ENCODE data around the gene FARS2.

The FARS2 gene

GRCh38 chr6:5365436-5366195 is 104.3 kb downstream of the FARS2 start:
- no peak for DNase-seq (ENCODE audit: low read depth in 2 of 3, low spot score in 2 of 3)

- DNase-seq (ENCODE audit: low read depth in 2 of 3, low spot score in 2 of 3) = no peak
Observed at GRCh38 chr6:5366941-5367340, 105.6 kb downstream of the FARS2 start.

DNA sequence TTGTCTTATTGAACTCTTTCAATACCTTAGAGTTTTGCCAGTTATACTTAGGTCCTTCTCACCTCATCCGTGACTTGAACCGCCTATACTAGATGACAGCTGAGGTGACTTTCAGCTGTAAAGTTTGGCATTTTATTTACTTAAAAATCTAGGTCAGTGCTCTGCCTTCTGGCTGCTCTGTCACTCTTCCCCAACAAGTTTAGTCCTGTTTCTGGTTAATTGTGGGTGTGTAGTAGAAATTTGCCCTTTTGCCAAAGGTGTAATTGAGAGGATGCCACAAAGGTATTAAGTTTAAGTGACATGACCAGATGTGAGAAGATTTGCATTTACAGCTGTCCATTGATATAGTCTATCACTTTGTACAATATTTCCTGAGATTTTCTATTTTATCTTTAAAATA is 106.2 kb downstream of the FARS2 start:
- no peak for DNase-seq (ENCODE audit: low read depth in 2 of 3, low spot score in 2 of 3)

DNA sequence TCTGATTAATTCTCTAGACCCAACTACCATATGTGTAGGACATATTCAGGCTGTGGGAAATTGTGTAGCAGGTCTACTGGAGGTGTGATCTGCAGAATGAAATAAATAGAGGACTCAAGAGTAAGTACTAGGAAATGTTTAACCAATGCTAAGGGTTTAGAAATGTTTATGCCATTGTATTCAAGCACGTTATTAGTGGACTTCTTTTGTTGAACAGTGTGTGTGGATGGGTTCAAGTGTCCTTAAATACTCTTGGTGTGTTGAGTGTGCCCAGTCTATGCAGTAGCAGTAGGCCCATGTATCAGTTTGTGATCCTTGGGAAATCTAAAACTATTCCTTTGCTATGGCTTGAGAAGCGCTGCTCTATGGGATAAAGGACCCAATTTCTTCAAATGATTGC is 112.1 kb downstream of the FARS2 start:
- no peak for DNase-seq (ENCODE audit: low read depth in 2 of 3, low spot score in 2 of 3)

DNA sequence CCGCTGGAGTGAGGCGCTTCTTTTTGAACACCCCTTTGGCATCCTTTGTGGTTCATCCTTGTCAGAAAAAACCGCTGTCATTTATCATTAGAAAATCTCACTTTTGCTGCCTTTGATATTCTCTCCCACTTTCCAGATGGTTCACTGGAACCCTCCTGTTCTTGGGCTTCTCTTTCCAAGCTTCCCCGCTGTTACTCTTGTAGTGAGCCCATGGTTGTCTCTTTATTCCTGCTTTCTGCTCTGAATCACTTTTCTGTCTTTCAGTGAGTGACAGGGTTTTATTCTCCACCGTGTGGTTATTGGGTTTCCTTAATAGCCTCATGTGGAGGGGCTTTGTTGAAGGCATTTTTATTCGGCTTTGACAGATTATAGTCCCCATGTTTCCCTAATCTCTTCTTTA is 117.0 kb downstream of the FARS2 start:
- DNase-seq (ENCODE audit: low read depth in 2 of 3, low spot score in 2 of 3) = no peak

DNA sequence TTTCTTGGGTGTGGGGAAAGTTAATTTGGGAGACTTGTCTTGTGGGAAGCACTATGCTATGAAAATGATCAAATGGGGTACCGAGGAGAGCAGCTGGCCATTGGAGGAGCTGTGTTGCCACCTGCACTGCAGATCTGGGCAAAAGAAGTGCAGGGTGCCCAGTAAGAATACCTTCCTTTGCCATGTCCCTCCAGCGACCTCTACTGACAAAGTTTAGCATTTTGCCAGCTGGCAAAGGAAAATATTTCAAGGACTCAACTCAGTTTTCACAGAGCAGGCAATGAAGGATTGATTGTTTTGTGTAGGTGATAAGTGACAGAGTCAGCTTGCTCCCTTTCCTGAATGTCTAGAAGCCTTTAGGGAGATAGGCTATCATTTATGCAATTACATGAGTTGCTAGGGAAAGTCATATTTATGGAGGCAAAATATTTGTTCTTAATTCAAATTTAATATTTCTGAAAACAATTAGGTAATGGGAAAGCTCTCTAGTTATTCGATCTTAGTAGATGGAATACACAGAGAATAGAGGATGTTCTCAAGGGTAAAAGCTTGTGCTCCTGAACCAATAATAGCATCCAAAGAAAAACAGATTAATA is 118.4 kb downstream of the FARS2 start:
- no peak for DNase-seq (ENCODE audit: low read depth in 2 of 3, low spot score in 2 of 3)

DNA sequence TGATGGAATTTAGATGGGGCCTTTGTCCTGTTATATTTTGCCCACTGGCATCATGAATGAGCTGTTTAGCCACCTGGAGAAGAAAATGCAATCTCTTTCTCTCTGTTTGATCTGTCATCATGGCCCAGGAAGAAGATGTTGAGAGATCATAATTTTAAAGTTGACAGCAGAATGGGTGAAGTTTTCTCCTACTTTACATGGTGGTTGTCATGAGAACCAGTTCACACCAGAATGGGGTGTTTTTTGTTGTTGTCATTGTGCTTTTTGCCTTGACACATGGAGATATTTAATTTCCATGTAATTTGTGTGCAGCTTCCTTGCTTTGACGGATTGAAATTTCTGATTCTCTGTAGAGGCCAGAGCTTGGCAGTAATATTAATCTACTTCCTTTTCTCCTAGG is 122.5 kb downstream of the FARS2 start:
- DNase-seq (ENCODE audit: low read depth in 2 of 3, low spot score in 2 of 3) = no peak

DNA sequence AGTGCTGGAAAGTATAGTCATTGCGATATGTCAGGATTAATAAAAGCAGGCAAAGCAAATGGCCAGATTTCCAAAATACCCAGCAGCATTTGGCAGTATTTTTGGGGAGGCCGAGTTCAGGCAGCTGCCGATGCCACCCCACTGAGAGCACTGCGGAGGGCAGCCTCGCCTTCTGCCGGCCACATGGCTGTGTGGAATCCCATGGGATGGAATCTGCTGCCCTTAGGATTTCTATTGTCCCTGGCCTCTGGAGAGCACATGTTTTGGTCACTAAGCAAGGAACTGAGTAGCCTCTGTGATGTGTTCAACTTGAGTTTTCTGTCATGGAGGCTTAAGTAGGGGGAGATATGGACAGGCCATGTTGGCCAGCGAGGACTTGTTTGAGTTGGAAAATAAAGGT is 123.0 kb downstream of the FARS2 start:
- no peak for DNase-seq (ENCODE audit: low read depth in 2 of 3, low spot score in 2 of 3)

- DNase-seq (ENCODE audit: low read depth in 2 of 3, low spot score in 2 of 3) = no peak
Observed at GRCh38 chr6:5388326-5388725, 127.0 kb downstream of the FARS2 start.

DNA sequence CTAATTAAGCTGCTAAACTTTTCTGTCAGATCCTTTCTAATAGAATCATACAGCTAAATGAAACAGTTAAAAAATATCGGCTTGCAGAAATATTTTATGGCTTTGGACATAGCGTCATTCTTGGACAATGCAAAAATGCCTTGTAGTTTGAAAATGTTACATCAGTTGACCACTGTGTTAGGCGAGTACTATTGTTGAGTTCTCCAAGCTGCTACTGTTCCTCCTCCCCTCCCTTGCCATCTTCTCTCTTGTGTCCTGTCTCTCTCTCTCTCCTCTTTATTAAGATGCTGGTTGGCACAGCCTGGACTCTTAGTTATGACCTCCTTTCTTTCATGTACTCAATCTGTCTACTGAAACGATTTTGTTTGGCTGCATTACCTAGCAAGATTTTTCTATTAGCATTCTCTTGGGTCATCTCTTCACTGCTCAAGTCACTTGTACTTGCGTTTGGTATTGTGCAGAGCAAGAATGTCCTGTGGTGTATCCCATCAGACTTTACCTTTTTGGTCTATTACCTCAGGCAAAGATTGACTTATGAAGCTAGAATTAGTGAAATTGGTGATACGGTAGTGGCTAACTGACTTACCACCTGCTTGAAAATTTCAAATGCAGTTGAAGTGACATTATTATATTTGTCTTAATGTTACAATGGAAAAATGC is 127.9 kb downstream of the FARS2 start:
- no peak for DNase-seq (ENCODE audit: low read depth in 2 of 3, low spot score in 2 of 3)

GRCh38 chr6:5390177-5390576 is 128.9 kb downstream of the FARS2 start:
- DNase-seq (ENCODE audit: low read depth in 2 of 3, low spot score in 2 of 3) = no peak

GRCh38 chr6:5394280-5394679 is 133.0 kb downstream of the FARS2 start:
- no peak for DNase-seq (ENCODE audit: low read depth in 2 of 3, low spot score in 2 of 3)

GRCh38 chr6:5395719-5396118 is 134.4 kb downstream of the FARS2 start:
- DNase-seq (ENCODE audit: low read depth in 2 of 3, low spot score in 2 of 3) = no peak

GRCh38 chr6:5398530-5398929 is 137.2 kb downstream of the FARS2 start:
- DNase-seq (ENCODE audit: low read depth in 2 of 3, low spot score in 2 of 3) = no peak

- no peak for DNase-seq (ENCODE audit: low read depth in 2 of 3, low spot score in 2 of 3)
Observed at GRCh38 chr6:5399391-5399790, 138.1 kb downstream of the FARS2 start.

- DNase-seq (ENCODE audit: low read depth in 2 of 3, low spot score in 2 of 3) = no peak
Observed at GRCh38 chr6:5401845-5402738, 140.8 kb downstream of the FARS2 start.

DNA sequence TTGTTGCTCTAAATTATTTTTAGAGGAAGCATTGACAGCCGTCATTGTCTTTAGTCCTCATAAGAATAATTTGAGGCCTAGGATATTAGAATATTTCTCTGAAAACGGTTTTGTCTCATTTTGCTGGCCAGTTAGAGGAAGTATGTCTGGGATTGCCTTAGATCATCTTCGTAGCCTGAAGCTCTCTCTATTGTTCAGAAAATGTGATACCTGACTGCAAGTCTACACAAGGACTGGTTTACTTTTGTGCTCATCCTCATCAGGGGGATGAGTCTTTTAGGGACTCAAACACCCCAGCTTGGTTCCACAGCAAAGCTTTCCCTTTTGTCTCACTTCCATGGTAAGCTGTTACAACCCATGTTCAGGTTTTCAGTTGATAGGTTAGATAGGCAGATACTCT is 141.8 kb downstream of the FARS2 start:
- no peak for DNase-seq (ENCODE audit: low read depth in 2 of 3, low spot score in 2 of 3)

DNA sequence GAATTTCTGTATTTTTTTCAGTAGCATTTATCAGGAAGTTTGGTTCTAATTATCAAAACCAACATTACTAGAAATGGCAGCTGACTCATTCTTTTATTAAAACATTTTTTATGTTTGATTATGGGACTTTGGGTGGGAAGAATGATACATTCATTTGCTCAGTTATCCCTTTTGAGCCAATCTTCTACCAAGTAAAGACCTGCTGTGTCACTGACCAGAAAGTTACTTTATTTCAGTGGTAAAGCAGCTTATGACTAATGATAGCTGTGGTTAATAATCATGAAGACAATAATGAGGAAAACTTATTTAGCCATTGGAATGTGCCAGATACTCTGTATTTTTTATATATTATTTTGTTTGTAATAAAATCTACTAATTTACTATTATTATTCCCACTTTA is 142.3 kb downstream of the FARS2 start:
- DNase-seq (ENCODE audit: low read depth in 2 of 3, low spot score in 2 of 3) = no peak

GRCh38 chr6:5405976-5406375 is 144.7 kb downstream of the FARS2 start:
- no peak for DNase-seq (ENCODE audit: low read depth in 2 of 3, low spot score in 2 of 3)

DNA sequence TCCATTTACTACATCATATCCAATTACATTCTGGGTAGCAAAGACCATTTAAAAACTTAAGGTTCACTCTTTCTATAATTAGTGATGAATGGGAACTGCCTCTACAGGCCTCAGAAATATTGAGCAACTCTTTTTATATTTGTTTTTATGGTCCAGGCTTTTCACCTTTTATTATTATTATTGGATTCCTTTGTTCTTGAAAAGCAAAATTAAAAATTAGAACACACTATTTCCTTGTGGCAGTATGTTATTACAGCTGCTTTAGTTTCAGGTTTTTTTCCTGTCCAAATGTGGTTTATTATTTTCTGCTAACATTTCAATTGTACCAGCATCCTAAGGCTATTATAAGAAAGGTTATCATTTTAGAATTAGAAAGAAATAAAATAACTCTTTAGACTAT is 150.1 kb downstream of the FARS2 start:
- no peak for DNase-seq (ENCODE audit: low read depth in 2 of 3, low spot score in 2 of 3)

DNA sequence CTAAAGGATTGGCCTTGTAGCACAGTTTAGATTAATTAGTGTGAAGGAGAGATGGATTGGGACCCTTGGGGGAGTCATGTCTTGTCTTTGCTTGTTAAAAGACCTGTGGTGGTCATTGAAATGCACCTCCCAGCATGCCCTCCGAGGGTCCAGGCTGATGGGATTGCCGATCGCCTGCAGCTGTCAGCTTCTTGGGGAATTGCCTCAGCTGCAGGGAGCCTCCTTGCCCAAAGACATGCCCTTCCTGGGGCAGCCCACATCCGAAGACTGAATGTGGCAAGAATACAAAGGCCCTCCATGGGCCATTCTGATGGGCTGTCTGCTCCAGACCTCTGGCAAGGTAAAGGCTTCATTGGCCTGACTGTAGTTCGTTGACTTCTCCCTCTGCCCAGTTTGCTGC is 150.7 kb downstream of the FARS2 start:
- no peak for DNase-seq (ENCODE audit: low read depth in 2 of 3, low spot score in 2 of 3)

GRCh38 chr6:5412663-5413062 is 151.3 kb downstream of the FARS2 start:
- DNase-seq (ENCODE audit: low read depth in 2 of 3, low spot score in 2 of 3) = no peak

Measured in activated CD8-positive, alpha-beta memory T cell treated with anti-CD3 and anti-CD28 coated beads for 48 hours (primary cell).